H9 (cell line): ENCODE results near the gene SIGLEC7. TPM values are rescaled to one million over a fixed set of nuclear protein-coding genes. Genes with fewer than 3 reads are reported as not detected.

Source experiments
- DNase-seq: peaks from one replicate; pipeline ENCODE4 v3.0.0-alpha.2; 2017
- H2AFZ ChIP-seq: one replicate; pipeline ENCODE4 v1.6.1; 2013; ENCODE audit warnings: mild to moderate bottlenecking, low read length, control low read depth, moderate library complexity
- H2AK5ac ChIP-seq: 2 replicates; pipeline ENCODE4 v1.6.1; 2013; ENCODE audit warnings: low read length, control low read depth, mixed read lengths; ENCODE audit not compliant: insufficient read length
- H2BK120ac ChIP-seq: one replicate; pipeline ENCODE4 v1.6.1; 2013; ENCODE audit warnings: low read depth, mild to moderate bottlenecking, low read length, control low read depth, inconsistent platforms; ENCODE audit not compliant: poor library complexity, severe bottlenecking
- H2BK12ac ChIP-seq: 2 replicates; pipeline ENCODE4 v1.6.1; 2013; ENCODE audit warnings: low read length, control low read depth, mixed read lengths, low read depth; ENCODE audit not compliant: insufficient read length
- H2BK15ac ChIP-seq: 2 replicates; pipeline ENCODE4 v1.6.1; 2013; ENCODE audit warnings: low read depth, low read length, control low read depth
- H2BK20ac ChIP-seq: one replicate; pipeline ENCODE4 v1.6.1; 2013; ENCODE audit warnings: low read depth, mild to moderate bottlenecking, low read length, control low read depth, inconsistent platforms; ENCODE audit not compliant: poor library complexity, severe bottlenecking
- H2BK5ac ChIP-seq: 2 replicates; pipeline ENCODE4 v1.6.1; 2013; ENCODE audit warnings: low read length, control low read depth, mixed read lengths; ENCODE audit not compliant: insufficient read length
- H3K14ac ChIP-seq: 2 replicates; pipeline ENCODE4 v1.6.1; 2013; ENCODE audit warnings: low read length, control low read depth; ENCODE audit not compliant: insufficient read depth
- H3K18ac ChIP-seq: 2 replicates; pipeline ENCODE4 v1.6.1; 2013; ENCODE audit warnings: low read depth, mild to moderate bottlenecking, mixed read lengths, low read length, control low read depth; ENCODE audit not compliant: insufficient read length
- H3K23ac ChIP-seq: 2 replicates; pipeline ENCODE4 v1.6.1; 2013; ENCODE audit warnings: low read length, control low read depth, mixed read lengths, low read depth; ENCODE audit not compliant: insufficient read length
- H3K23me2 ChIP-seq: 2 replicates; pipeline ENCODE4 v1.6.1; 2013; ENCODE audit warnings: low read depth, mild to moderate bottlenecking, mixed read lengths, low read length, control low read depth; ENCODE audit not compliant: insufficient read length, poor library complexity, severe bottlenecking
- H3K27ac ChIP-seq: 2 replicates; pipeline ENCODE4 v1.5.1; 2013; ENCODE audit warnings: low read length, control low read depth, mixed read lengths, low read depth; ENCODE audit not compliant: insufficient read length
- H3K27me3 ChIP-seq: 2 replicates; pipeline ENCODE4 v1.6.1; 2013; ENCODE audit warnings: low read length, control low read depth, inconsistent platforms; ENCODE audit not compliant: insufficient read depth
- H3K4ac ChIP-seq: 2 replicates; pipeline ENCODE4 v1.6.1; 2013; ENCODE audit warnings: low read depth, mild to moderate bottlenecking, control low read depth, inconsistent platforms, low read length, moderate library complexity
- H3K4me1 ChIP-seq: 2 replicates; pipeline ENCODE4 v1.6.1; 2013; ENCODE audit warnings: low read length, control low read depth, inconsistent platforms; ENCODE audit not compliant: insufficient read depth
- H3K4me2 ChIP-seq: 2 replicates; pipeline ENCODE4 v1.6.1; 2013; ENCODE audit warnings: low read length, control low read depth, mixed read lengths; ENCODE audit not compliant: insufficient read length, insufficient read depth
- H3K56ac ChIP-seq: 2 replicates; pipeline ENCODE4 v1.6.1; 2013; ENCODE audit warnings: low read depth, mild to moderate bottlenecking, mixed read lengths, low read length, control low read depth; ENCODE audit not compliant: insufficient read length
- H3K79me1 ChIP-seq: 2 replicates; pipeline ENCODE4 v1.6.1; 2013; ENCODE audit warnings: low read depth, mild to moderate bottlenecking, moderate library complexity, low read length, control low read depth, inconsistent platforms; ENCODE audit not compliant: insufficient read depth, poor library complexity, severe bottlenecking
- H3K79me2 ChIP-seq: 2 replicates; pipeline ENCODE4 v1.6.1; 2013; ENCODE audit warnings: low read length, control low read depth, inconsistent platforms; ENCODE audit not compliant: insufficient read depth
- H3K9ac ChIP-seq: 2 replicates; pipeline ENCODE4 v1.6.1; 2013; ENCODE audit warnings: low read length, control low read depth, mixed read lengths; ENCODE audit not compliant: insufficient read length; ENCODE audit errors: extremely low read depth
- H3K9me3 ChIP-seq: one replicate; pipeline ENCODE4 v1.6.1; 2013; ENCODE audit warnings: low read depth, low read length, inconsistent platforms; ENCODE audit not compliant: control insufficient read depth
- H3T11ph ChIP-seq: one replicate; pipeline ENCODE4 v1.6.1; 2013; ENCODE audit warnings: mild to moderate bottlenecking, low read length, control low read depth, inconsistent platforms
- H4K20me1 ChIP-seq: one replicate; pipeline ENCODE4 v1.6.1; 2013; ENCODE audit not compliant: control insufficient read depth, insufficient read length, insufficient read depth
- H4K5ac ChIP-seq: 2 replicates; pipeline ENCODE4 v1.6.1; 2013; ENCODE audit warnings: low read depth, mild to moderate bottlenecking, mixed read lengths, low read length, control low read depth; ENCODE audit not compliant: insufficient read length
- H4K8ac ChIP-seq: replicated peaks from 2 replicates; pipeline ENCODE4 v1.6.1; 2013; ENCODE audit warnings: low read length, control low read depth, mixed read lengths, low read depth; ENCODE audit not compliant: insufficient read length
- H4K91ac ChIP-seq: 2 replicates; pipeline ENCODE4 v1.6.1; 2013; ENCODE audit warnings: low read depth, mild to moderate bottlenecking, moderate library complexity, mixed read lengths, low read length, control low read depth; ENCODE audit not compliant: insufficient read length
- H3K27ac Mint-ChIP-seq, 3 experiments: 2 replicates in 2 of 3; 3 replicates in 1 of 3; pipeline ENCODE4 v1.8.0; 2020 to 2021; ENCODE audit warnings: mixed read lengths in 3 of 3, mild to moderate bottlenecking in 1 of 3, moderate library complexity in 1 of 3
- H3K27me3 Mint-ChIP-seq: 2 replicates; pipeline ENCODE4 v1.8.0; 2021; ENCODE audit warnings: low read depth, mild to moderate bottlenecking, moderate library complexity, mixed read lengths
- H3K36me3 Mint-ChIP-seq, 3 experiments: 2 replicates in 2 of 3; 3 replicates in 1 of 3; pipeline ENCODE4 v1.8.0; 2020 to 2021; ENCODE audit warnings: low read depth in 3 of 3, mixed read lengths in 3 of 3; ENCODE audit not compliant: insufficient read depth in 1 of 3
- H3K4me1 Mint-ChIP-seq, 2 experiments: 2 replicates each; pipeline ENCODE4 v1.8.0; 2020; ENCODE audit warnings: mixed read lengths in 2 of 2
- H3K4me3 Mint-ChIP-seq, 2 experiments: 2 replicates in 1 of 2; 3 replicates in 1 of 2; pipeline ENCODE4 v1.8.0; 2020 to 2021; ENCODE audit warnings: mild to moderate bottlenecking in 2 of 2, mixed read lengths in 2 of 2, moderate library complexity in 1 of 2
- H3K9me3 Mint-ChIP-seq, 2 experiments: 2 replicates in 1 of 2; 3 replicates in 1 of 2; pipeline ENCODE4 v1.8.0; 2020; ENCODE audit warnings: mild to moderate bottlenecking in 2 of 2, mixed read lengths in 2 of 2, moderate library complexity in 1 of 2
- WGBS: extraction: QIAGEN DNeasy Blood & Tissue Kit; methylation state at CpG from one replicate; pipeline ENCODE4 v1.1.7; 2013; ENCODE audit warnings: missing lambda C conversion rate, low lambda C conversion rate, mixed read lengths; ENCODE audit not compliant: insufficient read length; ENCODE audit errors: extremely low coverage; 5-methylcytosine and 5-hydroxymethylcytosine counted together
- total RNA-seq: library from RNA; stranded (reverse); gene quantifications from 2 replicates; pipeline ENCODE4 v1.2.1, GENCODE V29; 2021
- TF ChIP-seq, protein P1 (sequence below): fragments of 200-600 bp; sonication (generic); conservative IDR thresholded peaks from 3 replicates; pipeline ENCODE4 v1.8.0; 2021; ENCODE audit warnings: antibody characterized with exemption, mild to moderate bottlenecking

SIGLEC7 gene
- total RNA-seq, 1 experiment from 2014 or later, result not detected

GRCh38 chr19:51128227-51128626 lies 13.9 kb upstream of the SIGLEC7 start:
- Histone ChIP-seq H3K4me2 (no peak overlapping the region), H3K27ac (no peak overlapping the region), H2AFZ (no peak overlapping the region), H3K14ac (no peak overlapping the region), H4K91ac (no peak overlapping the region), H2BK20ac (no peak overlapping the region), H3K9ac (no peak overlapping the region), H3K79me2 (no peaks in the 10 kb centered on the region), H3K23ac (no peak overlapping the region), H2BK120ac (no peak overlapping the region), H3T11ph (no peak overlapping the region), H3K79me1 (no peaks in the 10 kb centered on the region), H3K18ac (no peak overlapping the region), H3K27me3 (no peaks in the 10 kb centered on the region), H3K23me2 (no peaks in the 10 kb centered on the region), H2AK5ac (no peak overlapping the region), H2BK5ac (no peak overlapping the region), H2BK15ac (no peak overlapping the region), H3K4me1 (no peaks in the 10 kb centered on the region), H3K9me3 (no peaks in the 10 kb centered on the region), H4K20me1 (no peaks in the 10 kb centered on the region), H2BK12ac (no peak overlapping the region), H3K56ac (no peak overlapping the region), H3K4ac (no peak overlapping the region), H4K5ac (no peak overlapping the region), H4K8ac (no peak overlapping the region)
- Mint-ChIP-seq H3K36me3 (no peaks in the 10 kb centered on the region), H3K27me3 (peaks cover 36% of the 10 kb centered on the region), H3K4me1 (peaks cover 0 to 3% of the 10 kb centered on the region in 2 experiments; a peak in 1 of 4 replicates), H3K27ac (no peak overlapping the region), H3K9me3 (no peaks in the 10 kb centered on the region), H3K4me3 (no peak overlapping the region)
- WGBS, result no CpG with 5 or more reads among the region's 7 CpGs
- no peak for DNase-seq
- TF ChIP-seq, protein P1, sequence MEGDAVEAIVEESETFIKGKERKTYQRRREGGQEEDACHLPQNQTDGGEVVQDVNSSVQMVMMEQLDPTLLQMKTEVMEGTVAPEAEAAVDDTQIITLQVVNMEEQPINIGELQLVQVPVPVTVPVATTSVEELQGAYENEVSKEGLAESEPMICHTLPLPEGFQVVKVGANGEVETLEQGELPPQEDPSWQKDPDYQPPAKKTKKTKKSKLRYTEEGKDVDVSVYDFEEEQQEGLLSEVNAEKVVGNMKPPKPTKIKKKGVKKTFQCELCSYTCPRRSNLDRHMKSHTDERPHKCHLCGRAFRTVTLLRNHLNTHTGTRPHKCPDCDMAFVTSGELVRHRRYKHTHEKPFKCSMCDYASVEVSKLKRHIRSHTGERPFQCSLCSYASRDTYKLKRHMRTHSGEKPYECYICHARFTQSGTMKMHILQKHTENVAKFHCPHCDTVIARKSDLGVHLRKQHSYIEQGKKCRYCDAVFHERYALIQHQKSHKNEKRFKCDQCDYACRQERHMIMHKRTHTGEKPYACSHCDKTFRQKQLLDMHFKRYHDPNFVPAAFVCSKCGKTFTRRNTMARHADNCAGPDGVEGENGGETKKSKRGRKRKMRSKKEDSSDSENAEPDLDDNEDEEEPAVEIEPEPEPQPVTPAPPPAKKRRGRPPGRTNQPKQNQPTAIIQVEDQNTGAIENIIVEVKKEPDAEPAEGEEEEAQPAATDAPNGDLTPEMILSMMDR, result no peak
